MG63 (cell line): Measurements from ENCODE around the gene TRAPPC11. TPM values are rescaled to one million over a fixed set of nuclear protein-coding genes. Genes with fewer than 3 reads are reported as not detected.

ENCODE experiments used
- DNase-seq: peaks from one replicate; pipeline ENCODE4 v3.0.0-alpha.2; 2020
- H3K27me3 ChIP-seq: fragments of 250-450 bp; sonication (Bioruptor Pico); 2 replicates; pipeline ENCODE4 v1.5.1; 2020; ENCODE audit warnings: mild to moderate bottlenecking, moderate library complexity
- H3K36me3 ChIP-seq: fragments of 250-450 bp; sonication (Bioruptor Pico); 2 replicates; pipeline ENCODE4 v1.5.1; 2020; ENCODE audit warnings: mild to moderate bottlenecking, moderate library complexity
- H3K4me3 ChIP-seq: fragments of 250-450 bp; sonication (Bioruptor Pico); 2 replicates; pipeline ENCODE4 v1.5.1; 2020; ENCODE audit warnings: mild to moderate bottlenecking, moderate library complexity
- H3K9me3 ChIP-seq: fragments of 250-450 bp; sonication (Bioruptor Pico); 2 replicates; pipeline ENCODE4 v1.5.1; 2020; ENCODE audit warnings: mild to moderate bottlenecking, moderate library complexity
- total RNA-seq: library from RNA; depleted of rRNA; stranded (reverse); fragments of >200 nt; shearing (Covaris generic); gene quantifications from 2 replicates; pipeline ENCODE4 v1.2.3, GENCODE V29; 2014; ENCODE audit warnings: low replicate concordance; rRNA removed

Gene TRAPPC11
- total RNA-seq, 1 experiment from 2014 or later: 20.3 TPM

- no peak for DNase-seq
- Histone ChIP-seq H3K27me3 (no peaks in the 10 kb centered on the region), H3K4me3 (no peak overlapping the region), H3K36me3 (no peaks in the 10 kb centered on the region), H3K9me3 (no peaks in the 10 kb centered on the region)
Observed at GRCh38 chr4:183758758-183759447, 99.8 kb downstream of the TRAPPC11 start.

GRCh38 chr4:183760326-183760725, 101.2 kb downstream of the TRAPPC11 start:
- Histone ChIP-seq H3K36me3 (no peaks in the 10 kb centered on the region), H3K9me3 (no peaks in the 10 kb centered on the region), H3K4me3 (no peak overlapping the region), H3K27me3 (no peaks in the 10 kb centered on the region)
- no peak for DNase-seq

Other genes starting within 250 kb of the TRAPPC11 start
- gene CDKN2AIP, start 214.7 kb upstream of the TRAPPC11 start, total RNA-seq: 14.4 and 15.1 TPM in 2 replicates
- gene ING2, start 154.2 kb upstream of the TRAPPC11 start, total RNA-seq: 8.0 and 20.0 TPM in 2 replicates
- 38.5 and 111 TPM in 2 replicates for gene RWDD4, start 108 bp upstream of the TRAPPC11 start, total RNA-seq
- gene STOX2, start 246.0 kb downstream of the TRAPPC11 start, total RNA-seq: 0.89 and 1.8 TPM in 2 replicates